ENCODE data around the gene TM7SF3.

DNA sequence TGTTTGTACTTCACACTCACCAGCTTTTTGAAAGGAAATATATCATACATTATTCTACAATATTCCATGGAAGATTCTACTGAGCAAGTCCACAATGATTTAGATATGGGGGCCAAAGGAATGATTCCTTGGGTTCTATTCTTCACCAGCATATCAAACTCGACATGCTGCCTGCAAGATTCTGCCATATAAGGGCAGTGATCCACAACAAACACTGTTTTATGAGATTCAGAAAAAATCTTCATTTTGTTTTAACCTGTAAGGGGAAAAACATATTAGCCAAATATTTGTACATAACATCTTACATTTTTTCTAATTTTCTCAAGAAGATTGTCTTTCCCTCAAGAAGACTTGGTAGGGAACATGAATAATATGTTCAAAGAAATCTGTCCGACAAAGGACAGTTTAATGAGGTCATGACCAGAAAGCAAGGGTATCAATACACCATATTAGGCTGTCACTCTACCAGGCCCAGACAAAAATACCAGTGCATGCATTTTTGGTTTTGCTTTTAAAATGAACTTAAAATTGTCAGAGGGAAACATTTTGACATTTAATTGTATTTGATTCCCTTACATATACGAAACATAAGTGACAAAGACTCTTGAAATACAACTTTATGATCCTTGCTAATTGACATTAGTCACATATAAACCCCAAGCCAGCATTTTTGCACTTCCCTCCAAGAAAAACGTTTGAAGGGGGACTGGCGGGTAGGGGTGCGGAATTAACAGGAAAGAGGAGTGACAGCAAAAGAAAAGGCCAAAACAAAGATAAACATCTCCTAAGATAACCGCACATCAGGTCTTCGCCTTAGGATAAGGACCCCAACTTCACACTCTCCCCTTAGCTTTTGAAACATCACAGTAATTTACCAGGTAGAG is 77.4 kb downstream of the TM7SF3 start:
- TF ChIP-seq SIN3A (IDR thresholded peaks at IDR 0.05; ENCODE audit: borderline replicate concordance, insufficient read depth, low read length) (no peak), TAF1 (IDR thresholded peaks at IDR 0.05; ENCODE audit: borderline replicate concordance, insufficient read depth, low read length) (no peak), POLR2AphosphoS5 (IDR thresholded peaks at IDR 0.05; ENCODE audit: low read depth, low read length) (no peak)
- TF ChIP-seq, protein P1, sequence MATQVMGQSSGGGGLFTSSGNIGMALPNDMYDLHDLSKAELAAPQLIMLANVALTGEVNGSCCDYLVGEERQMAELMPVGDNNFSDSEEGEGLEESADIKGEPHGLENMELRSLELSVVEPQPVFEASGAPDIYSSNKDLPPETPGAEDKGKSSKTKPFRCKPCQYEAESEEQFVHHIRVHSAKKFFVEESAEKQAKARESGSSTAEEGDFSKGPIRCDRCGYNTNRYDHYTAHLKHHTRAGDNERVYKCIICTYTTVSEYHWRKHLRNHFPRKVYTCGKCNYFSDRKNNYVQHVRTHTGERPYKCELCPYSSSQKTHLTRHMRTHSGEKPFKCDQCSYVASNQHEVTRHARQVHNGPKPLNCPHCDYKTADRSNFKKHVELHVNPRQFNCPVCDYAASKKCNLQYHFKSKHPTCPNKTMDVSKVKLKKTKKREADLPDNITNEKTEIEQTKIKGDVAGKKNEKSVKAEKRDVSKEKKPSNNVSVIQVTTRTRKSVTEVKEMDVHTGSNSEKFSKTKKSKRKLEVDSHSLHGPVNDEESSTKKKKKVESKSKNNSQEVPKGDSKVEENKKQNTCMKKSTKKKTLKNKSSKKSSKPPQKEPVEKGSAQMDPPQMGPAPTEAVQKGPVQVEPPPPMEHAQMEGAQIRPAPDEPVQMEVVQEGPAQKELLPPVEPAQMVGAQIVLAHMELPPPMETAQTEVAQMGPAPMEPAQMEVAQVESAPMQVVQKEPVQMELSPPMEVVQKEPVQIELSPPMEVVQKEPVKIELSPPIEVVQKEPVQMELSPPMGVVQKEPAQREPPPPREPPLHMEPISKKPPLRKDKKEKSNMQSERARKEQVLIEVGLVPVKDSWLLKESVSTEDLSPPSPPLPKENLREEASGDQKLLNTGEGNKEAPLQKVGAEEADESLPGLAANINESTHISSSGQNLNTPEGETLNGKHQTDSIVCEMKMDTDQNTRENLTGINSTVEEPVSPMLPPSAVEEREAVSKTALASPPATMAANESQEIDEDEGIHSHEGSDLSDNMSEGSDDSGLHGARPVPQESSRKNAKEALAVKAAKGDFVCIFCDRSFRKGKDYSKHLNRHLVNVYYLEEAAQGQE (IDR thresholded peaks at IDR 0.05; ENCODE audit: insufficient read depth in 1 of 2, low read depth in 2 of 2, low read length in 2 of 2) = no peak
